HepG2 (cell line): ENCODE data around the gene SS18L1. TPM values are rescaled to one million over a fixed set of nuclear protein-coding genes. Genes with fewer than 3 reads are reported as not detected.
A peak's percentile ranks its signal among the peaks of the same experiment; 100 is the strongest.

ENCODE experiments used
- ATAC-seq: fragments of 200-7000 bp; cut with Tn5 transposase; 3 replicates; pipeline ENCODE4 v1.9.1; 2020; ENCODE audit warnings: mild to moderate bottlenecking, moderate library complexity
- Bru-seq: library from RNA; stranded (reverse); fragments of 400-500 nt; gene quantifications from one replicate; lab custom pipeline; 2021; lab: Mats Ljungman, UMichigan
- BruChase-seq, 2 experiments: library from RNA; stranded (reverse); fragments of 400-500 nt; gene quantifications; one replicate each; lab custom pipeline; 2021; lab: Mats Ljungman, UMichigan
- BruUV-seq: library from RNA; stranded (reverse); fragments of 400-500 nt; replicated peaks from 2 replicates; lab custom pipeline; 2021; lab: Mats Ljungman, UMichigan
- CTCF ChIA-PET: fragments of 300-600 bp; formaldehyde crosslinking; extraction: SDS; loops from one replicate; lab custom pipeline; 2021; ENCODE audit warnings: low total read pairs, inconsistent platforms, low intra/inter-chr PET ratio; lab: Yijun Ruan, JAX
- POLR2A ChIA-PET: fragments of 350-600 bp; sonication (Branson Sonifier 250); formaldehyde crosslinking; loops from one replicate; lab custom pipeline; 2020; ENCODE audit warnings: antibody characterized with exemption, inconsistent platforms; lab: Yijun Ruan, JAX
- DNase-seq: peaks from one replicate; pipeline ENCODE4 v3.0.0-alpha.2; 2015; ENCODE audit warnings: low spot score
- FAIRE-seq: peaks from 3 replicates; lab custom pipeline; 2011; peaks lifted over from hg19 to GRCh38; lab: Jason Lieb, UNC
- H2AFZ ChIP-seq: one replicate; pipeline ENCODE4 v1.6.1; 2011; ENCODE audit warnings: low read length, inconsistent platforms
- H3K27ac ChIP-seq: fragments of 300-600 bp; 3 replicates; pipeline ENCODE4 v1.8.0; 2011; ENCODE audit warnings: mixed run types, mild to moderate bottlenecking, mixed read lengths, low read length, inconsistent platforms; ENCODE audit not compliant: insufficient read depth; ENCODE audit errors: extremely low read length
- H3K27me3 ChIP-seq, 2 experiments: fragments of 200-600 bp in 1 of 2; 2 replicates in 1 of 2; 3 replicates in 1 of 2; pipeline versions ENCODE4 v1.6.0 to v1.8.0; 2011; ENCODE audit warnings: low read length in 2 of 2, mild to moderate bottlenecking in 2 of 2, moderate library complexity in 2 of 2, inconsistent platforms in 1 of 2; ENCODE audit not compliant: insufficient read depth in 2 of 2, control insufficient read depth in 1 of 2
- H3K36me3 ChIP-seq, 2 experiments: fragments of 200-600 bp in 1 of 2; replicated peaks in 1 of 2; 2 replicates in 1 of 2; 3 replicates in 1 of 2; pipeline versions ENCODE4 v1.5.1 to v1.8.0; 2011; ENCODE audit warnings: low read length in 2 of 2, inconsistent platforms in 1 of 2; ENCODE audit not compliant: insufficient read depth in 2 of 2, control insufficient read depth in 1 of 2
- H3K4me1 ChIP-seq: 2 replicates; pipeline ENCODE4 v1.5.1; 2012; ENCODE audit warnings: low read length, inconsistent platforms; ENCODE audit not compliant: insufficient read depth
- H3K4me2 ChIP-seq: 2 replicates; pipeline ENCODE4 v1.6.0; 2011; ENCODE audit warnings: low read depth, low read length, inconsistent platforms
- H3K4me3 ChIP-seq, 3 experiments: fragments of 200-600 bp in 1 of 3; sonication (generic), shearing (Covaris generic) in 1 of 3; replicated peaks in 1 of 3; 2 replicates each; pipeline ENCODE4 v1.5.1; 2011 to 2016; ENCODE audit warnings: low read length in 3 of 3, inconsistent platforms in 2 of 3, low read depth in 2 of 3, mild to moderate bottlenecking in 2 of 3, control low read depth in 1 of 3, mixed read lengths in 1 of 3; ENCODE audit not compliant: insufficient read depth in 1 of 3
- H3K79me2 ChIP-seq: one replicate; pipeline ENCODE4 v1.6.1; 2011; ENCODE audit warnings: low read length, inconsistent platforms; ENCODE audit not compliant: insufficient read depth
- H3K9ac ChIP-seq: 2 replicates; pipeline ENCODE4 v1.6.0; 2011; ENCODE audit warnings: mild to moderate bottlenecking, low read depth, low read length, inconsistent platforms; ENCODE audit not compliant: insufficient read depth
- H3K9me3 ChIP-seq: 2 replicates; pipeline ENCODE4 v1.5.1; 2012; ENCODE audit warnings: mild to moderate bottlenecking, low read length
- H4K20me1 ChIP-seq: 2 replicates; pipeline ENCODE4 v1.6.0; 2011; ENCODE audit warnings: inconsistent platforms, mild to moderate bottlenecking, low read length, moderate library complexity; ENCODE audit not compliant: insufficient read depth
- AKAP8 ChIP-seq: sonication (generic); formaldehyde crosslinking; IDR thresholded peaks from 2 replicates; pipeline ENCODE4 v1.5.1; 2020; ENCODE audit warnings: mild to moderate bottlenecking, missing genetic modification reagents
- HINFP ChIP-seq: sonication (generic); formaldehyde crosslinking; IDR thresholded peaks from 2 replicates; pipeline ENCODE4 v1.4.0; 2020; ENCODE audit warnings: low read depth, mild to moderate bottlenecking, missing genetic modification reagents
- KDM2A ChIP-seq: sonication (generic); formaldehyde crosslinking; IDR thresholded peaks from 2 replicates; pipeline ENCODE4 v1.4.0; 2020; ENCODE audit warnings: low read depth, missing genetic modification reagents, borderline replicate concordance
- KDM5A ChIP-seq: fragments of 200-600 bp; sonication (generic); IDR thresholded peaks from 2 replicates; pipeline ENCODE4 v1.7.0; 2018; ENCODE audit warnings: antibody characterized with exemption, mild to moderate bottlenecking, low read length, borderline replicate concordance
- NFIB ChIP-seq: sonication (generic); formaldehyde crosslinking; IDR thresholded peaks from 2 replicates; pipeline ENCODE4 v1.9.0; 2021; ENCODE audit warnings: missing genetic modification reagents, mild to moderate bottlenecking, borderline replicate concordance
- PRPF4 ChIP-seq: fragments of 200-400 bp; formaldehyde crosslinking; IDR thresholded peaks from 2 replicates; pipeline ENCODE4 v1.6.1; 2016; ENCODE audit warnings: low read length, low read depth; ENCODE audit not compliant: poor library complexity, severe bottlenecking
- ZNF17 ChIP-seq: sonication (generic); formaldehyde crosslinking; IDR thresholded peaks from 2 replicates; pipeline ENCODE4 v1.5.0; 2020; ENCODE audit warnings: mild to moderate bottlenecking, missing genetic modification reagents
- ZNF225 ChIP-seq: sonication (generic); formaldehyde crosslinking; IDR thresholded peaks from 2 replicates; pipeline ENCODE4 v1.4.0; 2020; ENCODE audit warnings: mild to moderate bottlenecking, missing genetic modification reagents
- ZNF660 ChIP-seq: sonication (generic); formaldehyde crosslinking; IDR thresholded peaks from 2 replicates; pipeline ENCODE4 v1.5.1; 2020; ENCODE audit warnings: mild to moderate bottlenecking, low read depth, missing genetic modification reagents, borderline replicate concordance
- WGBS: methylation state at CpG from one replicate; pipeline ENCODE4 v1.1.6; 2017; ENCODE audit warnings: low lambda C conversion rate; 5-methylcytosine and 5-hydroxymethylcytosine counted together
- in situ Hi-C: cut with HindIII; loops from 2 replicates; pipeline ENCODE4 v1.10.0; 2017; ENCODE audit warnings: low pct_unique_long_range_greater_than_20kb; ENCODE audit not compliant: extremely low pct_ligation_motif_present
- intact Hi-C: fragments of 100-400 bp; cut with micrococcal nuclease; formaldehyde crosslinking; loops from one replicate; pipeline ENCODE4 v1.10.0; 2022; ENCODE audit not compliant: unreplicated experiment
- long read RNA-seq, 2 experiments: library from RNA in 1 of 2; library from polyadenylated mRNA in 1 of 2; stranded (forward) in 1 of 2; unstranded in 1 of 2; transcript quantifications; one replicate each; pipeline ENCODE4 v2.0.0, GENCODE V29; 2019 to 2022
- polyA minus RNA-seq, 3 experiments: library from RNA; depleted of rRNA, polyadenylated mRNA; stranded (reverse); fragments of >200 nt; gene quantifications; 2 replicates each; pipeline ENCODE4 v1.2.3, GENCODE V29; 2011; ENCODE audit warnings: low replicate concordance in 1 of 3
- polyA plus RNA-seq, 8 experiments: library from polyadenylated mRNA; depleted of rRNA in 3 of 8; stranded (reverse) in 7 of 8; unstranded in 1 of 8; fragments of >200 nt; fragmentation: Illumina TruSeq in 4 of 8; extraction: Trizol in 4 of 8; gene quantifications; 2 replicates each; pipeline versions ENCODE4 v1.2.1 to v1.2.3, GENCODE V29; 2011 to 2016; ENCODE audit warnings: low read depth in 4 of 8, missing spikeins in 1 of 8, mixed read lengths in 1 of 8; ENCODE audit not compliant: insufficient read depth in 1 of 8
- total RNA-seq, 5 experiments: library from RNA; depleted of rRNA; stranded (reverse); fragments of >200 nt; fragmentation: Illumina TruSeq; extraction: Trizol; gene quantifications; 2 replicates each; pipeline ENCODE4 v1.2.3, GENCODE V29; 2016; ENCODE audit warnings: low read depth in 1 of 5
- TF ChIP-seq, protein P1 (sequence below): IDR thresholded peaks from 2 replicates; pipeline ENCODE4 v1.6.1; 2016; ENCODE audit warnings: low read depth

SS18L1 gene, protein sequence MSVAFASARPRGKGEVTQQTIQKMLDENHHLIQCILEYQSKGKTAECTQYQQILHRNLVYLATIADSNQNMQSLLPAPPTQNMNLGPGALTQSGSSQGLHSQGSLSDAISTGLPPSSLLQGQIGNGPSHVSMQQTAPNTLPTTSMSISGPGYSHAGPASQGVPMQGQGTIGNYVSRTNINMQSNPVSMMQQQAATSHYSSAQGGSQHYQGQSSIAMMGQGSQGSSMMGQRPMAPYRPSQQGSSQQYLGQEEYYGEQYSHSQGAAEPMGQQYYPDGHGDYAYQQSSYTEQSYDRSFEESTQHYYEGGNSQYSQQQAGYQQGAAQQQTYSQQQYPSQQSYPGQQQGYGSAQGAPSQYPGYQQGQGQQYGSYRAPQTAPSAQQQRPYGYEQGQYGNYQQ
- total RNA-seq (2016; rRNA removed; fragmentation: Illumina TruSeq; extraction: Trizol) (15.3 and 17.8 TPM in 2 replicates), polyA plus RNA-seq (2011; rRNA removed) (27.6 and 32.0 TPM in 2 replicates), polyA minus RNA-seq (2011; rRNA and poly(A)+ RNA removed; ENCODE audit: low replicate concordance) (32.8 and 53.5 TPM in 2 replicates), Bru-seq, nascent RNA (percentile 83 among the genes with signal in this experiment), BruChase-seq, experiment 1, labeled RNA remaining after a 6-hour chase (percentile 95 among the genes with signal in this experiment), BruChase-seq, experiment 2, labeled RNA remaining after a 2-hour chase (percentile 93 among the genes with signal in this experiment)
- 8.6 and 10.0 TPM in 2 replicates for total RNA-seq (2016; cell fraction: cytosol; rRNA removed; fragmentation: Illumina TruSeq; extraction: Trizol; ENCODE audit: low read depth)
- total RNA-seq (2016; cell fraction: insoluble cytoplasmic fraction; rRNA removed; fragmentation: Illumina TruSeq; extraction: Trizol): 14.3 and 17.3 TPM in 2 replicates
- total RNA-seq (2016; cell fraction: membrane; rRNA removed; fragmentation: Illumina TruSeq; extraction: Trizol): 13.2 and 13.6 TPM in 2 replicates
- 21.3 and 26.0 TPM in 2 replicates for total RNA-seq (2016; cell fraction: nucleus; rRNA removed; fragmentation: Illumina TruSeq; extraction: Trizol)
- polyA plus RNA-seq (2011; cell fraction: cytosol; rRNA removed): 13.9 and 24.3 TPM in 2 replicates
- 94.6 and 141 TPM in 2 replicates for polyA plus RNA-seq (2011; cell fraction: nucleus; rRNA removed)
- 16.9 and 17.6 TPM in 2 replicates for polyA plus RNA-seq (2012)
- 2.6 and 2.8 TPM in 2 replicates for polyA plus RNA-seq (2016; cell fraction: cytosol; fragmentation: Illumina TruSeq; extraction: Trizol; ENCODE audit: low read depth)
- polyA plus RNA-seq (2016; cell fraction: insoluble cytoplasmic fraction; fragmentation: Illumina TruSeq; extraction: Trizol; ENCODE audit: low read depth): 12.8 and 13.4 TPM in 2 replicates
- polyA plus RNA-seq (2016; cell fraction: membrane; fragmentation: Illumina TruSeq; extraction: Trizol; ENCODE audit: low read depth): 5.4 and 6.3 TPM in 2 replicates
- polyA plus RNA-seq (2016; cell fraction: nucleus; fragmentation: Illumina TruSeq; extraction: Trizol; ENCODE audit: insufficient read depth, low read depth): 60.6 and 69.1 TPM in 2 replicates
- polyA minus RNA-seq (2011; cell fraction: cytosol; rRNA and poly(A)+ RNA removed): 14.5 and 16.4 TPM in 2 replicates
- 30.1 and 33.4 TPM in 2 replicates for polyA minus RNA-seq (2011; cell fraction: nucleus; rRNA and poly(A)+ RNA removed)
- long read RNA-seq, experiment 1, partial matches to known transcripts: 0 of 5 reads
- long read RNA-seq, experiment 1, other reads (novel, unspliced or antisense): 5 of 5 reads
- long read RNA-seq, experiment 2, full-length matches to known transcripts: 2 of 22 reads
- long read RNA-seq, experiment 2, partial matches to known transcripts: 0 of 22 reads
- long read RNA-seq, experiment 2, other reads (novel, unspliced or antisense): 20 of 22 reads

DNA sequence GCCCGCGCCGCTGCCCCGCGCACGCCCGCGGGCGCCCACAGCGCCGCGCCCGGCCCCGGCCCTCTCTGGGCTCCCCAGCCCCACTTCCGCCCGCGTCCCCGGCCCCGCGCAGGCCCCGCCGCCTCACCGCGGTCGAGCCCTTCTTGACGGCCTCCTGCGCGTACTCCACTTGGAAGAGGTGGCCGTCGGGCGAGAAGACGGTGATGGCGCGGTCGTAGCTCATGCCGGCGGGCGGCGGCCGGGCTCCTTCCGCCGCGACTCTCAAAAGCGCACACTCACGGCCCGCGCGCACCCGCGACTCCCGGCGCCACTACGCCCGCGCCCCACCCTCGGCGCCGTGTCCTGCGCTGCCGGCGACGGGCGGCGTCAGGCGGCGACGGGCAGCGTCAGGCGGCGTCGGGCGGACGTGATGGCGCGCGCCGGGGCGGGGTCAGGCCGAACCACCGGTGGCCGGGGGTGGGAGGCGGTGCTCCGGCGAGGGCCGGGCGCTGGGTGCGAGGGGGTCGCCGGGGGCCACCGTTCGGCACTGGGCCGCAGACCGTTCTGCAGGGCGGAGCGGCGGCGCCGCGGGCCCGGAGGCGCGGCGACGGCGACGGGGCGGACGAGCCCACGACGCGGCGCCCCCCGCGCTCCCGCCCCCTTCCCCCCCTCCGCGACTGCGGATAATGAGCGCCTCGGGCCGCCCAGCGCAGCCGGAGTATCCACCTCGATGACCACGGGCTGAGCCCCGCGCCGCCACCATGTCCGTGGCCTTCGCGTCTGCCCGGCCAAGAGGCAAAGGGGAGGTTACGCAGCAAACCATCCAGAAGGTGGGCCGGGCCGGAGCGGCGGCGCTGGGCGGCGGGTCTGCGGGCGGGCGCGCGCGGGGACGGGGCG is at the start of gene SS18L1, which contains the start of gene PSMA7:
Gene SS18L1, plus strand, starts transcription at position 689 of the 876 bp plus-strand sequence. Its CDS starts 52 bp downstream, at position 741.
Gene PSMA7, minus strand, starts transcription at position 314 of the 876 bp plus-strand sequence. Its CDS starts 91 bp downstream, at position 223.
- ChIA-PET CTCF (interaction anchor here (3.5 kb wide), 1 partner anchor 132 kb away, joined by 13 read pairs; no protein-coding TSS in a partner anchor), POLR2A (interaction anchor here (1.0 to 3.4 kb wide), 7 partner anchors 19 to 232 kb away, joined by 3 to 45 read pairs (median 7); partner anchors contain the start of genes LSM14B and TAF4)
- peak within 1 kb of the TSS; percentile 72 for H3K27ac ChIP-seq
- H2AFZ ChIP-seq: no peak within 1 kb of the TSS
- H3K9me3 ChIP-seq: no peaks in the 10 kb centered on the region
- H3K4me2 ChIP-seq: peak within 1 kb of the TSS; percentile 96
- WGBS: under 1% methylated on average over 79 of the region's 148 CpGs
- peak within 1 kb of the TSS; percentile 87 to 93 (median 88) for H3K4me3 ChIP-seq
- ATAC-seq (peak; percentile 71), DNase-seq (peak; percentile 84), FAIRE-seq (no peak)
- in situ Hi-C loops (loop anchor here (5.0 kb wide), 1 partner anchor 131 kb away; no protein-coding TSS in a partner anchor), intact Hi-C loops (no loop called here)
- peaks cover 83% of the 10 kb centered on the region for H3K79me2 ChIP-seq
- BruUV-seq: no TSS peak
- H3K9ac ChIP-seq: peak within 1 kb of the TSS; percentile 90
- H3K27me3 ChIP-seq: no peaks in the 10 kb centered on the region; a peak in 1 of 5 replicates
- H3K36me3 ChIP-seq: peaks cover 16 to 26% of the 10 kb centered on the region in 2 experiments
- H4K20me1 ChIP-seq: peaks cover 48% of the 10 kb centered on the region
- H3K4me1 ChIP-seq: peaks cover 59% of the 10 kb centered on the region
- TF ChIP-seq ZNF660 (CRISPR knock-in tag) (no peak), PRPF4 (no peak), HINFP (CRISPR knock-in tag) (peak; percentile 81; the same call in 1 of the 2 replicates), ZNF17 (no peak), AKAP8 (no peak), NFIB (no peak), KDM5A (no peak), KDM2A (peak; percentile 89), ZNF225 (no peak)
- TF ChIP-seq, protein P1, sequence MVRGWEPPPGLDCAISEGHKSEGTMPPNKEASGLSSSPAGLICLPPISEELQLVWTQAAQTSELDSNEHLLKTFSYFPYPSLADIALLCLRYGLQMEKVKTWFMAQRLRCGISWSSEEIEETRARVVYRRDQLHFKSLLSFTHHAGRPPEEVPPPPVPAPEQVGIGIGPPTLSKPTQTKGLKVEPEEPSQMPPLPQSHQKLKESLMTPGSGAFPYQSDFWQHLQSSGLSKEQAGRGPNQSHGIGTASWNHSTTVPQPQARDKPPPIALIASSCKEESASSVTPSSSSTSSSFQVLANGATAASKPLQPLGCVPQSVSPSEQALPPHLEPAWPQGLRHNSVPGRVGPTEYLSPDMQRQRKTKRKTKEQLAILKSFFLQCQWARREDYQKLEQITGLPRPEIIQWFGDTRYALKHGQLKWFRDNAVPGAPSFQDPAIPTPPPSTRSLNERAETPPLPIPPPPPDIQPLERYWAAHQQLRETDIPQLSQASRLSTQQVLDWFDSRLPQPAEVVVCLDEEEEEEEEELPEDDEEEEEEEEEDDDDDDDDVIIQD (CRISPR knock-in tag): no peak
